Measurements from ENCODE around the gene ATRNL1.

GRCh38 chr10:115103700-115104099 lies 10.5 kb downstream of the ATRNL1 start:
- TF ChIP-seq CTCF (conservative IDR thresholded peaks at IDR 0.05; ENCODE audit: low read depth in 2 of 2) (no peak), EZH2 (IDR thresholded peaks at IDR 0.05; ENCODE audit: low read depth, unreplicated experiment) (no peak), POLR2AphosphoS5 (IDR thresholded peaks at IDR 0.05; ENCODE audit: low read depth) (no peak), EZH2phosphoT487 (IDR thresholded peaks at IDR 0.05; ENCODE audit: unreplicated experiment) (no peak), REST (IDR thresholded peaks at IDR 0.05; ENCODE audit: unreplicated experiment) (no peak), ETS1 (IDR thresholded peaks at IDR 0.05) (no peak)

All from GM23338 (cell line).